ENCODE results near the gene COPZ2. TPM values are rescaled to one million over a fixed set of nuclear protein-coding genes. Genes with fewer than 3 reads are reported as not detected.
"Not testable (repeated sequence)": the region's sequence is repeated elsewhere in the genome, so short reads cannot be mapped to it uniquely, and the experiment has no call there.

Gene COPZ2
- total RNA-seq, 2 experiments from 2014 or later, result 3.6 to 4.1 TPM

- no peaks in the 10 kb centered on the region for H3K9me3 Mint-ChIP-seq (ENCODE audit: low read depth)
- intact Hi-C loops (cut with DNase I, micrococcal nuclease), result loop anchor here (1.0 to 10.0 kb wide), 6 partner anchors 45 to 587 kb away; partner anchors contain the start of genes CDK5RAP3 (in 1 of the 2), HOXB7 (in 1 of the 2), SCRN2 (in 1 of the 2) and SP2 (in 1 of the 2)
- no peak overlapping the region for H3K27ac Mint-ChIP-seq
- peaks cover 26% of the 10 kb centered on the region for H3K4me1 Mint-ChIP-seq
- ChIA-PET POLR2A (no interaction called here), CTCF (interaction anchor here (0.9 to 1.4 kb wide), 3 partner anchors 24 to 80 kb away, joined by 3 read pairs; partner anchors contain the start of gene CDK5RAP3)
- no peaks in the 10 kb centered on the region for H3K36me3 Mint-ChIP-seq (ENCODE audit: low read depth)
- peak overlapping the region; percentile 64 for H3K4me3 Mint-ChIP-seq
- H3K27me3 Mint-ChIP-seq, result peaks cover 28% of the 10 kb centered on the region
- DNase-seq, result peak; percentile 68
- ATAC-seq, result no peak
Observed at GRCh38 chr17:48023400-48024148, 14.0 kb downstream of the COPZ2 start.

DNA sequence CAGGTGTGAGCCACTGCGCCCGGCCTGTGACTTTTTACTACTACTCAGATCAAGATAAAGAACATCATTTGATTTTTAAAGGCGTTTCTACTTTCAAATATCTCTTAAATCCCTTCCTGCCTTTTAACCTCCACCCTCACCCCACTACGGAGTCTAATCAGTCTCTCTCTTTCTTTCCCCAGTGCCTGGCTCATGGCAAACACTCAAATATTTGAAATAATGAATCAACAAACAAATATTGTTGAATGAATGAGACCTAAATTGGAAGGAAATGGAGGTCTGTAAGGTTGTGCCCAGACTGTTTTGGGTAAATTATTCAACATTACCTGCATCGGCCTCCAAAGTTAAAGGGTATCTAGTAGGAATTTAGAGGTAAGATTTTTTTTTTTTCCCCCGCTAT lies 14.7 kb downstream of the COPZ2 start:
- no peak overlapping the region for H3K27ac Mint-ChIP-seq
- peaks cover 26% of the 10 kb centered on the region for H3K4me1 Mint-ChIP-seq
- ATAC-seq (no peak), DNase-seq (no peak)
- H3K27me3 Mint-ChIP-seq, result peaks cover 28% of the 10 kb centered on the region
- CTCF ChIA-PET, result interaction anchor here (1.4 kb wide), 1 partner anchor 24 kb away, joined by 3 read pairs; no protein-coding TSS in a partner anchor
- peak overlapping the region; percentile 64 for H3K4me3 Mint-ChIP-seq
- H3K9me3 Mint-ChIP-seq (ENCODE audit: low read depth), result no peaks in the 10 kb centered on the region
- no peaks in the 10 kb centered on the region for H3K36me3 Mint-ChIP-seq (ENCODE audit: low read depth)
- POLR2A ChIA-PET, result no interaction called here
- intact Hi-C loops (cut with DNase I, micrococcal nuclease), result loop anchor here (1.0 to 10.0 kb wide), 3 partner anchors 45 to 312 kb away; partner anchors contain the start of gene SP2 (in 1 of the 2)

DNA sequence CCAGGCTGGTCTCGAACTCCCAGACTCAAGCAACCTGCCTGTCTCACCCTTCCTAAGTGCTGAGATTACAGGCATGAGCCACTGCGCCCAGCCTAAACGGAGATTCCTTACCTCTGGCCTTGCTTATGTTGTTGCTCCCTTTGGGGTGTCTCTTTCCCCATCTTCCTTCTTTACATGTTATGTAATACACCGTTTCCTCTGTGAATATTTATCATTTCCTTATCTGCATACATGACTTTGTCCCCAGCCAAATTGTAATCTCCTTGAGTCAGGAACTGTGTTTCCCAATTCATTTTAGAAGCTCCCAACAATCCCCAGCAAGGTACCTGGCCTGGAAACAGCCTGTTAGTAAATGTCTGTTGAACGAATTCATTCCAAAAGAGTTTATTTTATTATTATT lies 15.7 kb downstream of the COPZ2 start:
- no peak overlapping the region for H3K27ac Mint-ChIP-seq
- no peak for ATAC-seq
- no peak overlapping the region for H3K4me3 Mint-ChIP-seq
- peaks cover 26% of the 10 kb centered on the region for H3K27me3 Mint-ChIP-seq
- no peaks in the 10 kb centered on the region for H3K36me3 Mint-ChIP-seq (ENCODE audit: low read depth)
- CTCF ChIA-PET, result interaction anchor here (2.3 kb wide), 1 partner anchor 11 kb away, joined by 9 read pairs; no protein-coding TSS in a partner anchor
- DNase-seq, result no peak
- POLR2A ChIA-PET, result no interaction called here
- H3K4me1 Mint-ChIP-seq, result peaks cover 30% of the 10 kb centered on the region
- H3K9me3 Mint-ChIP-seq (ENCODE audit: low read depth), result no peaks in the 10 kb centered on the region
- intact Hi-C loops (cut with DNase I, micrococcal nuclease), result loop anchor here in 1 of 2 experiments (5.0 to 10.0 kb wide), 2 partner anchors 125 to 313 kb away; partner anchors contain the start of gene SP2

DNA sequence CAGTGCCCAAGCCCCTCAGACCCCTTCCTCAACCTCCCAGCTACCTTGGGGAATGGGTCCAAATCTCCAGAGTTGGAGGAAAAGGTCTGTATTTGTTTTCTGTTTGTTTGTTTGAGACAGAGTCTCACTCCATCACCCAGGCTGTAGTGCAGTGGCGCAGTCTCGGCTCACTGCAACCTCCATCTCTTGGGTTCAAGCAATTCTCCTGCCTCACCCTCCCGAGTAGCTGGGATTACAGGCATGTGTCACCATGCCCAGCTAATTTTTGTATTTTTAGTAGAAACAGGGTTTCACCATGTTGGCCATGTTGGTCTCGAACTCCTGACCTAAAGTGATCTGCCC lies 19.8 kb downstream of the COPZ2 start:
- DNase-seq; H3K9me3 Mint-ChIP-seq (ENCODE audit: low read depth); H3K4me1 Mint-ChIP-seq; H3K4me3 Mint-ChIP-seq; H3K36me3 Mint-ChIP-seq (ENCODE audit: low read depth): not testable (repeated sequence)
- peaks cover 29% of the 10 kb centered on the region for H3K27me3 Mint-ChIP-seq
- CTCF ChIA-PET, result interaction anchor here (0.6 to 4.6 kb wide), 20 partner anchors 8 to 175 kb away, joined by 3 to 28 read pairs (median 4); partner anchors contain the start of genes CDK5RAP3 and PNPO
- H3K27ac Mint-ChIP-seq, result peak overlapping the region; percentile 16
- POLR2A ChIA-PET, result interaction anchor here (0.6 to 0.7 kb wide), 3 partner anchors 9 to 290 kb away, joined by 3 to 8 read pairs (median 5); no protein-coding TSS in a partner anchor
- peak; percentile 16 for ATAC-seq
- intact Hi-C loops (cut with DNase I, micrococcal nuclease), result loop anchor here (1.0 to 10.0 kb wide), 2 partner anchors 68 to 173 kb away; partner anchors contain the start of gene SCRN2 (in 1 of the 2)

DNA sequence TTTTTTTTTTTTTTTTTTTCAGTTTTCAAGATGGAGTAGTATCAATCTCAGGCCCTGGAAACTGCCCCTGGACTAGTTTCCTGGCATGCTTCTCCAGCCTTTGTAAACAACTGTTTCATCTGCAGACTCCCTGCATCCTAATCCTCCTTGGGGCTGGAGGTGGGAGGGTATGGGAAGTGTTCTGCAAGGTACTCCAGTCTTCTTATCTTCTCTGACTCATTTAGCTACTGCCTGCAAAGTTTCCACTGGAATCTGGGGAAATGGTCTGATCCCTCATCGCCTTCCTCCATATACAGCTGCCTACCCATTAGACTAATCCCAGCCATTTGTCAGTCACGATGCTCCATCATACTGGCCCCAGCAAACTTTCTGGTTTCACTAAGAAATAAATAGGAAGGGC lies 21.5 kb downstream of the COPZ2 start:
- ChIA-PET CTCF (interaction anchor here (0.5 to 0.6 kb wide), 3 partner anchors 47 to 241 kb away, joined by 3 to 4 read pairs (median 3); no protein-coding TSS in a partner anchor), POLR2A (no interaction called here)

GRCh38 chr17:48014595-48015111 lies 22.9 kb downstream of the COPZ2 start:
- H3K4me3 Mint-ChIP-seq, result no peak overlapping the region
- peaks cover 16% of the 10 kb centered on the region for H3K4me1 Mint-ChIP-seq
- ChIA-PET POLR2A (interaction anchor here (0.5 to 0.8 kb wide), 2 partner anchors 57 to 119 kb away, joined by 4 read pairs; partner anchors contain the start of genes PRR15L and SP2), CTCF (interaction anchor here (0.5 to 1.5 kb wide), 5 partner anchors 19 to 73 kb away, joined by 3 to 5 read pairs (median 4); no protein-coding TSS in a partner anchor)
- intact Hi-C loops (cut with DNase I, micrococcal nuclease), result loop anchor here in 1 of 2 experiments (10.0 kb wide), 1 partner anchor 170 kb away; the partner anchor contains the start of gene SCRN2
- H3K27ac Mint-ChIP-seq, result no peak overlapping the region
- no peak for DNase-seq
- H3K36me3 Mint-ChIP-seq (ENCODE audit: low read depth), result no peaks in the 10 kb centered on the region
- peaks cover 35% of the 10 kb centered on the region for H3K27me3 Mint-ChIP-seq
- no peak for ATAC-seq
- H3K9me3 Mint-ChIP-seq (ENCODE audit: low read depth), result no peaks in the 10 kb centered on the region

More for the DNA sequence above, 21.5 kb downstream of the COPZ2 start:
- intact Hi-C loops (cut with DNase I, micrococcal nuclease), result loop anchor here in 1 of 2 experiments (10.0 kb wide), 1 partner anchor 171 kb away; the partner anchor contains the start of gene SCRN2
- Mint-ChIP-seq H3K27ac (no peak overlapping the region), H3K36me3 (ENCODE audit: low read depth) (no peaks in the 10 kb centered on the region), H3K27me3 (peaks cover 33% of the 10 kb centered on the region), H3K4me1 (peaks cover 16% of the 10 kb centered on the region), H3K4me3 (no peak overlapping the region), H3K9me3 (ENCODE audit: low read depth) (no peaks in the 10 kb centered on the region)
- no peak for DNase-seq
- ATAC-seq, result no peak

GRCh38 chr17:48013876-48014594 lies 23.6 kb downstream of the COPZ2 start:
- CTCF ChIA-PET, result interaction anchor here (0.5 to 1.5 kb wide), 5 partner anchors 43 to 171 kb away, joined by 3 to 5 read pairs (median 3); partner anchors contain the start of gene CDK5RAP3
- no peak for DNase-seq
- Mint-ChIP-seq H3K36me3 (ENCODE audit: low read depth) (no peaks in the 10 kb centered on the region), H3K27ac (no peak overlapping the region), H3K27me3 (peaks cover 36% of the 10 kb centered on the region), H3K9me3 (ENCODE audit: low read depth) (no peaks in the 10 kb centered on the region), H3K4me3 (no peak overlapping the region), H3K4me1 (peaks cover 16% of the 10 kb centered on the region)
- intact Hi-C loops (cut with DNase I, micrococcal nuclease), result loop anchor here in 1 of 2 experiments (10.0 kb wide), 1 partner anchor 169 kb away; the partner anchor contains the start of gene SCRN2
- POLR2A ChIA-PET, result interaction anchor here (0.5 kb wide), 1 partner anchor 56 kb away, joined by 4 read pairs; the partner anchor contains the start of gene PRR15L
- no peak for ATAC-seq

DNA sequence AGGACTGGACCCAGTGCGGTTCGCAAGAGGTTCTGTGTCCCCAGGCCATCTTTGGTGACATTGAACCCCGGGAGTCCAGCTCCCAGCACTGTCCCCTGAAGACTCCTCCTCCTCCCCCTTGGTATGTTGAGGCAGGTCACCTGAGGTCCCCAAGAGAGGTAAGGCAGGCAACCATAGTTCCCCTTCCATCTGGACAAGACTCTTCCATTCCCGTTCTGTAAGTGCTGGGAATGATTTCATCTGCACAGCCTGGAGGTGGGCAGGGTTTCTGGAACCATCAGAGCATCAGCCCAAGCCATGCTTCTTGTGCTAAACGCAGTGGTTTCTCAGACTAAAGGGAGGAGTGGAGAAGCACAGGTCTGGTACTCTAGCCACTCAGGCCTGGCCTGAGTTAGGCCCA lies 24.9 kb downstream of the COPZ2 start:
- ChIA-PET POLR2A (no interaction called here), CTCF (interaction anchor here (0.7 to 2.0 kb wide), 5 partner anchors 13 to 149 kb away, joined by 3 to 4 read pairs (median 4); no protein-coding TSS in a partner anchor)
- peak overlapping the region; percentile 24 for H3K4me3 Mint-ChIP-seq
- intact Hi-C loops (cut with DNase I, micrococcal nuclease), result loop anchor here in 1 of 2 experiments (10.0 kb wide), 1 partner anchor 168 kb away; the partner anchor contains the start of gene SCRN2
- H3K9me3 Mint-ChIP-seq (ENCODE audit: low read depth), result no peaks in the 10 kb centered on the region
- H3K27ac Mint-ChIP-seq, result no peak overlapping the region
- ATAC-seq, result no peak
- no peaks in the 10 kb centered on the region for H3K36me3 Mint-ChIP-seq (ENCODE audit: low read depth)
- H3K4me1 Mint-ChIP-seq, result peaks cover 15% of the 10 kb centered on the region
- H3K27me3 Mint-ChIP-seq, result peaks cover 37% of the 10 kb centered on the region
- DNase-seq, result no peak

DNA sequence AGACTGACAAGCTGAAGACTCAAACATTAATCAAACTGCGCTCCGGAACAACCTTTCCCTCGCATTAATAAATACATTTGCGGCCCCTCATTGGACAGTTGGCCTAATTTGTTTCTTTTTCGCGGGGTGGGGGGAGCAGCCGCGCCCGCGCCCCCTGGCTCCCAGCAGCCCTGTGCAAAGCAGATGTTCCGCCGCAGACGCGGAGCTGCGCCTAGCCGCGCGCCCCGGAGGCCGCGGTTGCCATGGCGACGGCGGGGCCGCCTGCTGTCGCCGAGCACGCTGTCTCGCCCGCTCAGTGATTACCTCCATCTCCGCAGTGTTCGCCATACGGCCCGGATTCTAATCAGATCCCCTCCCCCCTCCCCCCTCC lies 25.5 kb downstream of the COPZ2 start:
- ChIA-PET POLR2A (no interaction called here), CTCF (interaction anchor here (0.7 to 2.0 kb wide), 12 partner anchors 9 to 463 kb away, joined by 3 to 11 read pairs (median 4); partner anchors contain the start of gene SCRN2)
- Mint-ChIP-seq H3K27me3 (peaks cover 39% of the 10 kb centered on the region), H3K4me3 (peak overlapping the region; percentile 49), H3K9me3 (ENCODE audit: low read depth) (no peaks in the 10 kb centered on the region), H3K4me1 (peaks cover 12% of the 10 kb centered on the region), H3K36me3 (ENCODE audit: low read depth) (no peaks in the 10 kb centered on the region), H3K27ac (no peak overlapping the region)
- ATAC-seq (peak; percentile 83), DNase-seq (peak; percentile 78)
- intact Hi-C loops (cut with DNase I, micrococcal nuclease), result loop anchor here in 1 of 2 experiments (10.0 kb wide), 1 partner anchor 167 kb away; the partner anchor contains the start of gene SCRN2

GRCh38 chr17:48011405-48012150 lies 26.0 kb downstream of the COPZ2 start:
- Mint-ChIP-seq H3K27ac (no peak overlapping the region), H3K27me3 (peaks cover 42% of the 10 kb centered on the region), H3K4me3 (peak overlapping the region; percentile 49), H3K4me1 (peaks cover 12% of the 10 kb centered on the region), H3K36me3 (ENCODE audit: low read depth) (no peaks in the 10 kb centered on the region), H3K9me3 (ENCODE audit: low read depth) (no peaks in the 10 kb centered on the region)
- ChIA-PET POLR2A (no interaction called here), CTCF (interaction anchor here (0.6 to 2.0 kb wide), 21 partner anchors 9 to 526 kb away, joined by 3 to 11 read pairs (median 4); partner anchors contain the start of genes CDK5RAP3, PRR15L and SCRN2)
- intact Hi-C loops (cut with DNase I, micrococcal nuclease), result loop anchor here in 1 of 2 experiments (10.0 kb wide), 1 partner anchor 167 kb away; the partner anchor contains the start of gene SCRN2
- DNase-seq (peak; percentile 72), ATAC-seq (peak; percentile 80)

Measured in activated CD4-positive, alpha-beta T cell treated with anti-CD3 and anti-CD28 coated beads for 36 hours (primary cell).